K562 (cell line): Measurements from ENCODE around the gene VARS1. TPM values are rescaled to one million over a fixed set of nuclear protein-coding genes. Genes with fewer than 3 reads are reported as not detected.

Experiments
- BCL6 ChIP-seq: fragments of 250-450 bp; sonication (Bioruptor Pico); IDR thresholded peaks from 2 replicates; pipeline ENCODE4 v1.4.0; 2020
- BCLAF1 ChIP-seq, 2 experiments: fragments of 450-650 bp in 1 of 2; IDR thresholded peaks; 2 replicates each; pipeline ENCODE4 v1.6.1; 2011 to 2017; ENCODE audit warnings: low read depth in 2 of 2, antibody characterized with exemption in 1 of 2, borderline replicate concordance in 1 of 2, low read length in 1 of 2, mild to moderate bottlenecking in 1 of 2, mixed read lengths in 1 of 2; ENCODE audit not compliant: control insufficient read depth in 1 of 2
- CREM ChIP-seq: IDR thresholded peaks from 2 replicates; pipeline ENCODE4 v1.6.1; 2014; ENCODE audit warnings: antibody characterized with exemption, low read depth
- ETV5 ChIP-seq: sonication (generic); formaldehyde crosslinking; IDR thresholded peaks from 2 replicates; pipeline ENCODE4 v1.4.0; 2020; ENCODE audit warnings: low read depth, mild to moderate bottlenecking, missing genetic modification reagents
- GTF3C2 ChIP-seq: IDR thresholded peaks from 3 replicates; pipeline ENCODE4 v1.6.1; 2011; ENCODE audit warnings: borderline replicate concordance, mild to moderate bottlenecking, moderate library complexity; ENCODE audit not compliant: insufficient read length; ENCODE audit errors: extremely low read depth
- HNRNPL ChIP-seq: fragments of 200-400 bp; formaldehyde crosslinking; IDR thresholded peaks from 2 replicates; pipeline ENCODE4 v1.6.1; 2017; ENCODE audit warnings: low read depth, mild to moderate bottlenecking, low read length
- KDM4B ChIP-seq, 2 experiments: fragments of 450-650 bp in 1 of 2; sonication (generic) in 1 of 2; IDR thresholded peaks; 2 replicates each; pipeline ENCODE4 v1.6.1; 2016 to 2017; ENCODE audit warnings: borderline replicate concordance in 2 of 2, antibody characterized with exemption in 1 of 2, low read depth in 1 of 2, mild to moderate bottlenecking in 1 of 2
- MIER1 ChIP-seq: fragments of 450-650 bp; IDR thresholded peaks from 2 replicates; pipeline ENCODE4 v1.6.1; 2016; ENCODE audit warnings: antibody characterized with exemption, mild to moderate bottlenecking, low read depth
- MYC ChIP-seq, 2 experiments: fragments of 250-450 bp in 1 of 2; sonication (Bioruptor Pico) in 1 of 2; IDR thresholded peaks; 2 replicates each; pipeline versions ENCODE4 v1.5.1 to v1.6.1; 2012 to 2021; ENCODE audit warnings: low read depth in 2 of 2, borderline replicate concordance in 1 of 2, improper control_type of control experiment in 1 of 2, low read length in 1 of 2, mild to moderate bottlenecking in 1 of 2, moderate library complexity in 1 of 2
- NCOA4 ChIP-seq: fragments of 450-650 bp; IDR thresholded peaks from 2 replicates; pipeline ENCODE4 v1.6.1; 2018; ENCODE audit warnings: mild to moderate bottlenecking; ENCODE audit not compliant: partially characterized antibody
- PHTF2 ChIP-seq: fragments of 250-450 bp; sonication (Bioruptor Pico); IDR thresholded peaks from 2 replicates; pipeline ENCODE4 v1.5.0; 2021; ENCODE audit warnings: mild to moderate bottlenecking
- POLR3G ChIP-seq: IDR thresholded peaks from 2 replicates; pipeline ENCODE4 v1.6.1; 2011; ENCODE audit not compliant: insufficient read length, insufficient replicate concordance; ENCODE audit errors: extremely low read depth
- PREB ChIP-seq: sonication (generic); formaldehyde crosslinking; IDR thresholded peaks from 2 replicates; pipeline ENCODE4 v1.8.1; 2023; ENCODE audit warnings: mild to moderate bottlenecking, missing genetic modification reagents
- PURB ChIP-seq: sonication (generic); formaldehyde crosslinking; IDR thresholded peaks from 2 replicates; pipeline ENCODE4 v1.9.0; 2021; ENCODE audit warnings: low read depth, mild to moderate bottlenecking, missing genetic modification reagents
- ZC3H4 ChIP-seq: sonication (generic); formaldehyde crosslinking; IDR thresholded peaks from 2 replicates; pipeline ENCODE4 v1.9.0; 2021; ENCODE audit warnings: missing genetic modification reagents, borderline replicate concordance
- ZNF280B ChIP-seq: fragments of 250-450 bp; sonication (Bioruptor Pico); IDR thresholded peaks from 2 replicates; pipeline ENCODE4 v1.5.1; 2021; ENCODE audit warnings: mild to moderate bottlenecking
- polyA plus RNA-seq, 8 experiments: library from polyadenylated mRNA; depleted of rRNA in 4 of 8; stranded (reverse) in 5 of 8; unstranded in 3 of 8; fragments of >200 nt; fragmentation: Nextera tagmentation in 2 of 8; fragmentation: Illumina TruSeq in 1 of 8; extraction: Ambion mirVana in 2 of 8; extraction: Trizol in 1 of 8; gene quantifications; 2 replicates each; pipeline versions ENCODE4 v1.2.1 to v1.2.3, GENCODE V29; 2011 to 2014; ENCODE audit warnings: inconsistent platforms in 1 of 8, missing spikeins in 1 of 8
- total RNA-seq, 7 experiments: library from RNA; depleted of rRNA in 6 of 7; stranded (reverse); fragments of >200 nt in 6 of 7; fragmentation: Illumina TruSeq in 2 of 7; extraction: Trizol in 2 of 7; gene quantifications; 2 replicates each; pipeline versions ENCODE4 v1.2.1 to v1.2.3, GENCODE V29; 2011 to 2021; ENCODE audit warnings: low replicate concordance in 1 of 7

VARS1 gene
- total and polyA plus RNA-seq, 9 of the 15 experiments (the other 6 are each of a cell fraction or from before 2014, with no cell fraction given): 2.9 to 488 (median 130) TPM

GRCh38 chr6:31836047-31836473, 40.5 kb upstream of the VARS1 start (continued):
- peak; percentile 59; the same call in 1 of the 2 replicates for TF ChIP-seq MYC (IDR thresholded peaks at IDR 0.05; ENCODE audit: low read depth, low read length)
- TF ChIP-seq MYC (CRISPR knock-in tag; IDR thresholded peaks at IDR 0.05; ENCODE audit: borderline replicate concordance, low read depth): no peak
- TF ChIP-seq POLR3G: no peak
- no peak for TF ChIP-seq MIER1
- TF ChIP-seq ZNF280B (CRISPR knock-in tag): no peak
- TF ChIP-seq GTF3C2: no peak
- no peak for TF ChIP-seq HNRNPL
- TF ChIP-seq NCOA4: no peak
- TF ChIP-seq PURB: no peak
- TF ChIP-seq PREB (CRISPR knock-in tag): no peak
- peak; percentile 64; the same call in 1 of the 2 replicates for TF ChIP-seq ZC3H4
- TF ChIP-seq KDM4B (IDR thresholded peaks at IDR 0.05; ENCODE audit: borderline replicate concordance in 2 of 2, low read depth in 1 of 2): no peak
- no peak for TF ChIP-seq ETV5 (CRISPR knock-in tag)
- TF ChIP-seq PHTF2 (CRISPR knock-in tag): no peak
- TF ChIP-seq BCLAF1 (IDR thresholded peaks at IDR 0.05; ENCODE audit: borderline replicate concordance in 1 of 2, control insufficient read depth in 1 of 2, low read depth in 2 of 2, low read length in 1 of 2): no peak
- TF ChIP-seq BCL6 (CRISPR knock-in tag): no peak
- no peak for TF ChIP-seq CREM
